ENCODE results near the gene DGLUCY.
"Not testable (repeated sequence)": the region's sequence is repeated elsewhere in the genome, so short reads cannot be mapped to it uniquely, and the experiment has no call there.

Gene DGLUCY

DNA sequence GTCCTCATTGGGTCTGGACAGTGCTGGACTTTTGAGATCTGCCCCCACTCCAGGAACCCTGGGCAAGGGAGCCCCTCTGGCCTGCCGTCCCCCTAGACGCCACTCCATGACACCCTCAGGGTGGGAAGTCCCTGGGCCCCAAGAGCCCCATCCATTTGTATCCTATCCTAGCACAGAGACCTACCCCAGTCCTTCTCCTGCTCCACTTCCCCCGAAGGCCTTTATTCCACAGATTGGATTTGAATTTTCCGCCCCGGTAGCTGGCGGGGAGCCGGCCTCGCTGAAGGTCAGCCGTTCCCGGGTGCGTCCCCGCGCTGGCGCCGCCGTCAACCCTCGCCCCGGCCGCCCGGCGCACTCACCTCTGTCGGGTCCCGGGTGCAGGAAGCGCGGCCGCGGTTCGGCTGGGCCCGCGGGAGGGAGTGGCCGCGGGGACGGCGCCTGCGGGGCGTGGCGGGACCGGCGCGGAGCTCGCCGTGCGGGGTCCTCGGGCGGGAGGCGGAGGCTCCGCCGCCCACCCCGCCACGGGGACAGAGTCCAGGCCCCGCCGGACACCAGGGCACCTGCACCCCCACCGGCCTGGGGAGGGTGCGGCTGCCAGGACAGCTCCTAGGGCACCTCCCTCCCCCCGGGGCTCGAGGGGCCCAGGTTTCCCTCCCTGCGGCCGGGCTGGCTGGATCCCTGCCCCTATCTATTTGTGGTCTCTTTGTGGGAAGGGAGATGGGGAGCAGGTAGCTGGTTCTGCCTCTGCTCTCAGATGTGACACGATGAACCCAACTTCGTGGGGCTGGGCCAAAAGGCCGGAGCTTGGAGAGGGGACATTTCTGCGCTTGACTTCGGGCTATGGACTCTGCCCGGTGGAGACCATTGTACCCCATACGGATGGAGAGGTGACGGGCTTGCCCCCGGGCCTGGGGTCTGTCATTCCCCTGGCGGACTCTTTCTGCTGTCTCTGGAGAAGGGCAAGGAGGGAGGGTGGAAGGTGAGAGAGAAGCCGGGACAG lies 150.6 kb downstream of the DGLUCY start:
- DNase-seq: no peak

DNA sequence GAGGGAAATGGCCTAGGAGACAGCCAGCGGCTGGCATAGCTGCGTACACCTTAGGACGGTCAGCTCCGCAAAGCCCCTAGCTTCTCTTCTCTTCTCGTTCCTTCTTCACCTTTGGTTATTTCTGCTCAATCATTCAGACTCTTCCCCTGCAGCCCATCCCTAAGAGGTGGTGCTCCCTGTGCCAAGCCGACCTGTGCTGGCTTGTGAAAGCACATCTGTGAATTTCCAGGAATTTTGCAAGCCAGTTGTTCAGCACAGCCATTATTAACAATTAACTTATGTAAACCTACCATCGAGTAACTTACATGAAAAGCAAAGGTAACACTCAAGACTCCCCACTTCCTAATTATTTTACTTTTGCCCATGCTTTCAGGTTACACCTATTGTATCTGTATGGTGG lies 151.5 kb downstream of the DGLUCY start:
- DNase-seq: no peak

DNA sequence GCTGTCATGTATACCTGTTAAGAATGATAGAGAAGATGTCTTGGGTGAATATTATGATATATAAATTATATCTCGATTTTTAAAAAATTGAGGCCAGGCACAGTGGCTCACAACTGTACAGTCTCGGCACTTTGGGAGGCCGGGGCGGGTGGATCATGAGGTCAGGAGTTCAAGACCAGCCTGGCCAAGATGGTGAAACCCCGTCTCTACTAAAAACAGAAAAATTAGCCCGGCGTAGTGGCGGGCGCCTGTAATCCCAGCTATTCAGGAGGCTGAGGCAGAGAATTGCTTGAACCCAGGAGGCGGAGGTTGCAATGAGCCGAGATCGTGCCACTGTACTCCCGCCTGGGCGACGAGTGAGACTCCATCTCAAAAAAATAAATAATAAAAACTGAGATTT lies 152.4 kb downstream of the DGLUCY start:
- not testable (repeated sequence) for DNase-seq

DNA sequence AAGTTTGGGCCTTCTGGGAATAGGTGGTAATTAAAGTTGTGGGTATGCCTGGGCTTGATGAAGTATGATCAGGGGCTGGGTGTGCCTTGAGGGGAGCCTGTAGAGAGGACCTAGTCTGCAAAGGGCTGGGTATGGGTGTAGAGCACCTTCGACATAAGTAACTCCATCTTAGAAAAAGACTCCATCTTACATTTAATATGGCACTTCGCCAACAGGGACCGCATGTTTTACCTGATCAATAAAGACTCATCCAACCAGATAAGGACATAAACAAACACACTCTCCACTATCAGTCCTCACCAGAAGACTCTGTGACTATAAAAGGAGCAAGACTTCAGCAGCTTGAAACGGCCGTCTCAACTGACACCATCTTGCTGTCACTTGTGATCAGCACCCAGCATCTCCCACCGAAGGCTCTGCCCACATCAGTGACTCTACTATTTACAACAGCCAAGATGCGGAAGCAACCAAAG lies 154.1 kb downstream of the DGLUCY start:
- DNase-seq: no peak

DNA sequence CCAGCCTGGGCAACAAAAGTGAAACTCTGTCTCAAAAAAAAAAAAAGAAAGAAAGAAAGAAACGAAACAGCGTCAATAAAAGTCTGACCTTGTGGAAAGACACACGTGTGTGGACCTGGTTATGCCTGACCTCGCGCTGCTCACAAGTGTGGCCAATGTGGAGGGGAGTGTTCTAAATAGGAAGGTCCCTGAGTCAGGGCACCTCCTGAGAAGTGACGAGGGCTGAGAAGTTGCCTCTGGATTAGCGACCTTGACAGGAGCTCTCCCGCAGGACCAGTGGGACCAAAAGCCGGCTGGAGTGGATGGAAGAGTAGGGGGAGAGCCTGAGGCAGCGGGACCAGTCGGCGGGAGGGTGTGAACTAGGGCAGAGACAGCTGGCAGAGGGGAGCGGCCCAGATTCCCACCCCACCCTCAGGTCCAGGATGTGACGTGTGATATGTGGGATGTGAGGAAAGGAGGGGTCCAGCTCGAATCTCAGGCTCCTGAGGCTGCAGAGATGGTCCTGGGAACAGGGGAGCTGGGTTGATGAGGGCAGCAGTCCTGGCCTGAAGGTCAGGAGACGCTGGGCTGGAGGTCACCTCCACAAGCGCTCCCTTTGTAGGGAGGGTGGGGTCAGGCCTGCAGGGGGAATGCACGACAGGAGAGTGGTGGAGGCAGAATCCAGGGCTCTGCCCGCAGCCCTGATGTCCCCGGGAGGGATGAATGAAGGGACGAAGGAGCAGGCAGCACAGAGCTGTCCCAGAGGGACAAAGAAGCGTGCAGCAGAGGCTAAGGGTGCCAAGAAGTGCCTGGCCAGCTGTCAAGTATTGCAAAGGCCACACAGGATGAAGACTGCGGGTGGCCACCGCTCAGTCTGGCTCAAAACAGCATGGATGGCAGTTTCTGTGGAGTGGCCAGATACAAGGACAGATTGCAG lies 155.5 kb downstream of the DGLUCY start:
- no peak for DNase-seq

DNA sequence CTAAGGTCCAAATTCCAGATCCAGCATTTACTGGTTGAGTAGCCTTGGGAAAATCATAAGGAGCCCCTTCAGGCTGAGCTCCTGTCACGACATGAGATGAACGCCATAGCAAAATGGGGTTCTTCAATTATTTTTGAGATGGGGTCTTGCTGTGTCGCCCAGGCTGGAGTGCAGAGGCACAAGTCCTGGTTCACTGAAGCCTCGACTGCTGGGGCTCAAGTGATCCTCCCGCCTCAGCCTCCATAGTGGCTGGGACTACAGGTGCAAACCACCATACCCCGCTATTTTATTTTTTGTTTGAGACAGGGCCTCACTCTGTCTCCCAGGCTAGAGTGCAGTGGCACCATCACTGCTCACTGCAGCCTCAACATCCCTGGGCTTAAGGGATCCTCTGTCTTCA lies 156.3 kb downstream of the DGLUCY start:
- no peak for DNase-seq

DNA sequence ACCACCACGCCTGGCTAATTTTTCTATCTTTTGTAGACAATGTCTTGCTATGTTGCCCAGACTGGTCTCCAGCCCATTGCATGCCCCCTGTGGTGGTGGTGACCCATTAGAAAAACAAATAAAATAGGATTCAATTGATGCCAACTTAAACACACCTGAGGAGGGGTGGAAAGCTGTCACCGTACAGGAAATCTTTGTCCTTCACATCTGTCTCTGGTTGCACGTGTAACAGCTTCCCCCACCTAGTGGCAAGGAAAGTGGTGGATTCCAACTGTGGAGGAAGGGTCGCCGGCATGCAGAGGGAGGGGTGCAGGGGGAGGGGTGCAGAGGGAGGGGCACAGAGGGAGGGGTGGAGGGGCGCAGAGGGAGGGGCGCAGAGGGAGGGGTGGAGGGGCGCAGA lies 156.7 kb downstream of the DGLUCY start:
- DNase-seq: no peak

DNA sequence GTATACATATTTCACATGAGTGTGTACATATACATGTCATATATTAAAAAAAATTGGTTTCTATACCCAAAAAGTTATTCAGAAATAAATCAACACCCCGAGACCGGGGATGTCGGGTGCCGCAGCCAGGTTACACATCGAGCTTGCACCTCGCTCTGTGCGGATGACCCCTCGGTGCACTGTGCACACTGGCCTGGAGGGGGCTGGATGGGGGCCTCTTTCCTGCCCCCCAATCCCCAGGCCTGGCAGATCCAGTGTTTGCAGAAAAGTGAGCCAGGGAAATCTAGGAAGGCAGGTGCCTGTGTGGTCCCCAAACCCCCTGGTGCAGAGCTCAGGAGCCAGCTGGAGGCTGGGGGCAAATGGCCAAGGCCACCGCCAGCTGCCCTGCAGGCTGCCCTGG lies 157.8 kb downstream of the DGLUCY start:
- DNase-seq: no peak

DNA sequence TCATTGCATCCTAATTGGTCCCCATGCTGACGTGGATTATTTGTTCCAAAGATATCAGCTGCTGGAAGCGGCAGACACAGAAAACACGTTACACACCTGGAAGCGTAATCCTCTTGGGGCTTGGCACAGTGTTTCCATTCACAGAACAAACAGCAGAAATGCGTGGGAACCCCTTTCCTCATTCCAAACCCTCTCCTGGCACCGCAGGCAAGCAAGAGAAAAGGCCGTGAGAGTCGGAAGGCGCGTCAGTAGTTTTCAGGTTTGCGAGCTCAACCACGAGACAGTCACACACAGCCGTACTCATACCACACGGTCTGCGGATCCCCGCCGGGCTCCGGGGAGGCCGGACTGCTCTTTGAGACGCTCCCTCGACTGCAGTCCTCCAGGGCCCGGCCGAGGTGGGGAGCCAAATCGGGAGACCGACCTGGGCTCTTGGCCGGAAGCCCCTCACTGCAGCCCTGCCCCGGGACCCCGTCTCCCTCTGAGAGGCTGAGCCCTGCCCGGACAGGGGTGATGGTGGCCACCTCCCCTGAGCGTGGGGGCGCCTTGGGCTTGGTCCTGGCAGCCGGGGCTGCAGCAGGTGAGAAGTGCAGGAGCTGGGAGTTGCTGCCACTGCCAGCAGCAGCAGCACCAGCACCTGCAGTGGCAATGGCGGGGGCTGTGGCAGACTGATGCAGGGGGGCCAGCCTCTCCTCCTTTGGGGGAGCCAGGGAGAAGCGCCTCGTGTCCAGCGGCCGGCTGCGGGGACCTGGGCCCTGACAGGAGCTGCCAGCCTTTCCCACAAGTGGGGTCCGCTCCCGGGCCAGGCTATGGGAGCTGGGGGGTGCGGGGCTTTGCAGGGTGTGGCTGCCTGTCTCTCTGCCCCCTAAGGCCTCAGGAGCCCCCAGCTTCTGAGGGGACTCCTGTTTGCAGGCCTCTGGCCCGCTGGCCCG lies 158.7 kb downstream of the DGLUCY start:
- no peak for DNase-seq

DNA sequence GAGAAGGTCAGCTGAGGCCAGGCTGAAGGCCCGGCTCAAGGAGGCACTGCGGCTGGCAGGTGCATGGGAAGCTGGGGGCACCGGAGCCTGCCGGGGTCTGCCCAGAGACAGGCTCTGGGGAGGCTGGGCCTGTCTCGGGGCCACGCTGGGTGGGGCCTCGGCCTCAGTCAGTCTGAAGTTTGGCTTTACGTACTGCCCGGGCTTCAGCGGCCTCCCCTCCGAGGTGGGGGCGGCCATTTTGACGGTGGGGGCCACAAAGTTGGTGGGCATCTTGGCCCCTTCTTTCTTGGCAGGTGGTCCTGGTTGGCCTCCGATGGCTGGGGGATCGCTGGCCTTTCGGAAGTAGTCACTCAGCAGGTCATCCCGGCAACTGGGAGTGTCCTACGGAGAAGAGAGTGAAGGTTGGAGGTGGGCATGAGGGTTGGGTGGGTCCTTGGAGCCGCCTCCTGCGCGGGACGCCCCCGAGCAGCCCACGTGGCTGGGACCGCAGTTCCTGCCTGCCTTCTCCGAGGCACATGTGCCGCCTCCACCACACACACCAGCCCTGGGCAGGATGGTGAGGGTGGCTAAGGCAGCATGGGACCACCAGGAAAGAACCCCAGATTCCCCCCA lies 159.5 kb downstream of the DGLUCY start:
- no peak for DNase-seq

DNA sequence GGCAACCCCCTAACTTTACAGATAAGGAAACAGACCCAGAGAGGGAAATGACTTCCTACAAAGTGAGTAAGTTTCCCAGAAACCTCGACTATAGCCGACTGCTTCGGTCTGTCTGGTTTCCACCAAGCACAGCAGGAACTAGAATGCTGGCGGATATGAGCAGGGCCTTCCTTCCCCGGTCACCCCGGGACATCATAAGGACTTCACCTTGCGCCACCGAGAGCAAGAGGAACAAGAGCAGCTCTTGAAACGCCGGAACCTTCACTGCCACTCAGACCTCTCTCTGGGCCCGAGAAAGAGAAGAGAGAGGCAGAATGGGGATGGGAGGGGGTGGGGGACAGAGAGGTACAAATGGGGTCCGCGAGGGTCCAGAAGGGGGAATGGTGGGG lies 160.0 kb downstream of the DGLUCY start:
- DNase-seq: no peak

DNA sequence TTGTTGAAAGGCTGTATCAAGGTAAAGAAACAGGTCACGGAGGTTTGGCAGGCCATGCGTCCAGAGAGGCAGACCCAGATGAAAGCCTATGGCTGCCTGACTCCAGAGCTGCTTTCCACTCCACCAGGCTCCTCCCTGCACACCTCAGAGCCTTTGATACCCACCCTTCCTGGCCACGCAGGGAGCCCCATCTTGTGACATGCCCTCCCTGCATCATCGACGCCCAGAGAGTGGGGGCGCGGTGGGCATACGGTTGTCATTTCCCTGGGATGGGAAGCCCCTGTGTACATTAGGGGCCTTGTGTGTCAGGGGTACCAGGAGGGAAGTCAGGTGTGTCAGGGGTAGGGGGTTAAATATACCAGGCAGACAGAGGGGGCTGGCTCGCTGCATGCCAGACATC lies 160.9 kb downstream of the DGLUCY start:
- no peak for DNase-seq
